Measurements from ENCODE around the gene ENO4.

DNA sequence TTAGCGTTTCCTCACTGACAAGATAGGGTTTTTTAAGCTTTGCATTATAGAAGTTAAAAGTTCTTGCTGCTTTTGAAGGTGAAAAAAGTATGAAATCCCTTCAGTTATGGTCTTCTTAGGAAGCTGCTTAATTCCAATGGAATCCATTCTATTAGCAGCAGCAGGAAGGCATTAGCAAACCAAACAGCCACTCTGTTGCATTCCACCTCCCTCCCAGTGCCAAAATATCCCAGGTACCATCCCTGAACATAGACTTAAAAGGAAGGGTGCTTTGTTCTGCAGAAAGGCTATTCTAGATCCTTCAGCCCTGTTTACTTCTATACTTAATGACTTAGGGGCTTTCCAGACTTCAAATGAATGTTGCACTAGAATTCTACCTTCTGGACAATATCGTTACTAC, 23.8 kb downstream of the ENO4 start:
- TF ChIP-seq, protein P1, sequence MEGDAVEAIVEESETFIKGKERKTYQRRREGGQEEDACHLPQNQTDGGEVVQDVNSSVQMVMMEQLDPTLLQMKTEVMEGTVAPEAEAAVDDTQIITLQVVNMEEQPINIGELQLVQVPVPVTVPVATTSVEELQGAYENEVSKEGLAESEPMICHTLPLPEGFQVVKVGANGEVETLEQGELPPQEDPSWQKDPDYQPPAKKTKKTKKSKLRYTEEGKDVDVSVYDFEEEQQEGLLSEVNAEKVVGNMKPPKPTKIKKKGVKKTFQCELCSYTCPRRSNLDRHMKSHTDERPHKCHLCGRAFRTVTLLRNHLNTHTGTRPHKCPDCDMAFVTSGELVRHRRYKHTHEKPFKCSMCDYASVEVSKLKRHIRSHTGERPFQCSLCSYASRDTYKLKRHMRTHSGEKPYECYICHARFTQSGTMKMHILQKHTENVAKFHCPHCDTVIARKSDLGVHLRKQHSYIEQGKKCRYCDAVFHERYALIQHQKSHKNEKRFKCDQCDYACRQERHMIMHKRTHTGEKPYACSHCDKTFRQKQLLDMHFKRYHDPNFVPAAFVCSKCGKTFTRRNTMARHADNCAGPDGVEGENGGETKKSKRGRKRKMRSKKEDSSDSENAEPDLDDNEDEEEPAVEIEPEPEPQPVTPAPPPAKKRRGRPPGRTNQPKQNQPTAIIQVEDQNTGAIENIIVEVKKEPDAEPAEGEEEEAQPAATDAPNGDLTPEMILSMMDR (IDR thresholded peaks at IDR 0.05) = no peak
- no peak for TF ChIP-seq POLR2A (IDR thresholded peaks at IDR 0.05)
